Glutamatergic neuron (in vitro differentiated cells): ENCODE results near the gene TMPRSS13. TPM values are rescaled to one million over a fixed set of nuclear protein-coding genes. Genes with fewer than 3 reads are reported as not detected.
A peak's percentile ranks its signal among the peaks of the same experiment; 100 is the strongest.

Source experiments
- DNase-seq: peaks from one replicate; pipeline ENCODE4 v3.0.0; 2022
- H3K27ac Mint-ChIP-seq: one replicate; pipeline ENCODE4 v1.8.0; 2020; ENCODE audit warnings: mild to moderate bottlenecking, mixed read lengths, inconsistent platforms; ENCODE audit not compliant: unreplicated experiment
- H3K27me3 Mint-ChIP-seq: one replicate; pipeline ENCODE4 v1.8.0; 2020; ENCODE audit warnings: mild to moderate bottlenecking, moderate library complexity, mixed read lengths, inconsistent platforms; ENCODE audit not compliant: unreplicated experiment
- H3K36me3 Mint-ChIP-seq: one replicate; pipeline ENCODE4 v1.8.0; 2020; ENCODE audit warnings: mild to moderate bottlenecking, mixed read lengths, inconsistent platforms; ENCODE audit not compliant: unreplicated experiment
- H3K4me1 Mint-ChIP-seq: one replicate; pipeline ENCODE4 v1.8.0; 2020; ENCODE audit warnings: mild to moderate bottlenecking, low read depth, mixed read lengths, inconsistent platforms; ENCODE audit not compliant: unreplicated experiment
- H3K4me3 Mint-ChIP-seq: one replicate; pipeline ENCODE4 v1.8.0; 2020; ENCODE audit warnings: mild to moderate bottlenecking, mixed read lengths, inconsistent platforms; ENCODE audit not compliant: unreplicated experiment
- H3K9me3 Mint-ChIP-seq: one replicate; pipeline ENCODE4 v1.8.0; 2020; ENCODE audit warnings: mild to moderate bottlenecking, moderate library complexity, mixed read lengths, inconsistent platforms; ENCODE audit not compliant: unreplicated experiment
- CTCF ChIP-seq: fragments of 200-600 bp; sonication (generic); IDR thresholded peaks from one replicate; pipeline ENCODE4 v1.5.0; 2021; ENCODE audit not compliant: partially characterized antibody, unreplicated experiment
- total RNA-seq: library from RNA; stranded (reverse); fragmentation: NEBNext Ultra II Directional; extraction: Animal tissue kit (Norgen Biotek cat#: 25700); gene quantifications from one replicate; pipeline ENCODE4 v1.2.1, GENCODE V29; 2021; ENCODE audit not compliant: unreplicated experiment

Gene TMPRSS13
- total RNA-seq, 1 donor from 2014 or later, result 0.32 TPM

- Mint-ChIP-seq H3K27me3 (peaks cover 6% of the 10 kb centered on the region), H3K27ac (peak overlapping the region; percentile 31), H3K36me3 (no peaks in the 10 kb centered on the region), H3K4me3 (no peak overlapping the region), H3K4me1 (peaks cover 18% of the 10 kb centered on the region), H3K9me3 (peaks cover 4% of the 10 kb centered on the region)
- DNase-seq, result no peak
- TF ChIP-seq CTCF, result no peak
Measured at GRCh38 chr11:117912497-117912896, 16.7 kb downstream of the TMPRSS13 start.

GRCh38 chr11:117911694-117912093 is 17.5 kb downstream of the TMPRSS13 start:
- peaks cover 4% of the 10 kb centered on the region for H3K9me3 Mint-ChIP-seq
- no peak overlapping the region for H3K27ac Mint-ChIP-seq
- no peak overlapping the region for H3K4me3 Mint-ChIP-seq
- no peak for DNase-seq
- H3K27me3 Mint-ChIP-seq, result peaks cover 6% of the 10 kb centered on the region
- no peaks in the 10 kb centered on the region for H3K36me3 Mint-ChIP-seq
- TF ChIP-seq CTCF, result no peak
- H3K4me1 Mint-ChIP-seq, result peaks cover 20% of the 10 kb centered on the region

GRCh38 chr11:117910941-117911655 is 18.1 kb downstream of the TMPRSS13 start:
- Mint-ChIP-seq H3K36me3 (no peaks in the 10 kb centered on the region), H3K9me3 (peaks cover 4% of the 10 kb centered on the region), H3K27ac (no peak overlapping the region), H3K27me3 (peaks cover 4% of the 10 kb centered on the region), H3K4me3 (no peak overlapping the region), H3K4me1 (peaks cover 15% of the 10 kb centered on the region)
- TF ChIP-seq CTCF, result no peak
- no peak for DNase-seq

- no peak for TF ChIP-seq CTCF
- peaks cover 2% of the 10 kb centered on the region for H3K27me3 Mint-ChIP-seq
- no peak overlapping the region for H3K27ac Mint-ChIP-seq
- no peaks in the 10 kb centered on the region for H3K36me3 Mint-ChIP-seq
- peaks cover 4% of the 10 kb centered on the region for H3K9me3 Mint-ChIP-seq
- H3K4me1 Mint-ChIP-seq, result peaks cover 15% of the 10 kb centered on the region
- no peak for DNase-seq
- no peak overlapping the region for H3K4me3 Mint-ChIP-seq
Measured at GRCh38 chr11:117910525-117910924, 18.7 kb downstream of the TMPRSS13 start.

- H3K9me3 Mint-ChIP-seq, result peaks cover 4% of the 10 kb centered on the region
- H3K4me1 Mint-ChIP-seq, result peaks cover 10% of the 10 kb centered on the region
- DNase-seq, result no peak
- TF ChIP-seq CTCF, result no peak
- peaks cover 2% of the 10 kb centered on the region for H3K27me3 Mint-ChIP-seq
- no peak overlapping the region for H3K27ac Mint-ChIP-seq
- H3K36me3 Mint-ChIP-seq, result no peaks in the 10 kb centered on the region
- no peak overlapping the region for H3K4me3 Mint-ChIP-seq
Measured at GRCh38 chr11:117909611-117910382, 19.4 kb downstream of the TMPRSS13 start.
